Right ventricle myocardium superior (tissue), 1 donor: ENCODE results near the gene GNAO1. TPM values are rescaled to one million over a fixed set of nuclear protein-coding genes. Genes with fewer than 3 reads are reported as not detected.

Source experiments
- ATAC-seq: fragments of 200-7000 bp; cut with Tn5 transposase; one replicate; pipeline ENCODE4 v1.9.1; 2020; ENCODE audit warnings: mild to moderate bottlenecking; ENCODE audit not compliant: poor library complexity
- DNase-seq: peaks from one replicate; pipeline ENCODE4 v3.0.0-alpha.2; 2020
- intact Hi-C: fragments of 100-400 bp; cut with DNase I; formaldehyde crosslinking; loops from one replicate; pipeline ENCODE4 v1.11.2; 2022
- total RNA-seq: library from RNA; stranded (reverse); fragmentation: NEBNext Ultra II Directional; extraction: Animal tissue kit (Norgen Biotek cat#: 25700); gene quantifications from one replicate; pipeline ENCODE4 v1.2.1, GENCODE V29; 2021
- donor health status: DM: no; HTN: yes; CAD: no; lungs with severe emphysema.

GNAO1 gene
- total RNA-seq, 1 donor from 2014 or later, result 25.9 TPM

- intact Hi-C loops, result no loop called here
- ATAC-seq (peak; percentile 53), DNase-seq (no peak)
Measured at GRCh38 chr16:56273615-56274014, 82.3 kb downstream of the GNAO1 start.

- no peak for DNase-seq
- intact Hi-C loops, result no loop called here
- no peak for ATAC-seq
Measured at GRCh38 chr16:56274369-56274768, 83.1 kb downstream of the GNAO1 start.

GRCh38 chr16:56275076-56275475 is 83.8 kb downstream of the GNAO1 start:
- ATAC-seq (no peak), DNase-seq (no peak)
- intact Hi-C loops, result no loop called here

GRCh38 chr16:56275801-56276200 is 84.5 kb downstream of the GNAO1 start:
- DNase-seq, result no peak
- intact Hi-C loops, result no loop called here
- ATAC-seq, result no peak

- DNase-seq, result no peak
- intact Hi-C loops, result no loop called here
- no peak for ATAC-seq
Measured at GRCh38 chr16:56277075-56277474, 85.8 kb downstream of the GNAO1 start.

GRCh38 chr16:56278196-56278855 is 87.0 kb downstream of the GNAO1 start:
- no peak for DNase-seq
- no peak for ATAC-seq
- intact Hi-C loops, result no loop called here

- DNase-seq (no peak), ATAC-seq (no peak)
- intact Hi-C loops, result no loop called here
Measured at GRCh38 chr16:56279132-56279531, 87.8 kb downstream of the GNAO1 start.

- no peak for ATAC-seq
- intact Hi-C loops, result no loop called here
- DNase-seq, result no peak
Measured at GRCh38 chr16:56279914-56280313, 88.6 kb downstream of the GNAO1 start.

- no peak for ATAC-seq
- intact Hi-C loops, result no loop called here
- no peak for DNase-seq
Measured at GRCh38 chr16:56281249-56281805, 90.0 kb downstream of the GNAO1 start.

GRCh38 chr16:56282451-56282850 is 91.2 kb downstream of the GNAO1 start:
- DNase-seq (no peak), ATAC-seq (no peak)
- intact Hi-C loops, result no loop called here

GRCh38 chr16:56284521-56284920 is 93.2 kb downstream of the GNAO1 start:
- DNase-seq (no peak), ATAC-seq (no peak)
- intact Hi-C loops, result no loop called here

- intact Hi-C loops, result no loop called here
- no peak for DNase-seq
- ATAC-seq, result no peak
Measured at GRCh38 chr16:56286809-56287208, 95.5 kb downstream of the GNAO1 start.

- no peak for DNase-seq
- ATAC-seq, result no peak
- intact Hi-C loops, result no loop called here
Measured at GRCh38 chr16:56288019-56288418, 96.7 kb downstream of the GNAO1 start.

GRCh38 chr16:56289416-56289815 is 98.1 kb downstream of the GNAO1 start:
- DNase-seq, result no peak
- no peak for ATAC-seq
- intact Hi-C loops, result no loop called here

- ATAC-seq, result no peak
- DNase-seq, result no peak
- intact Hi-C loops, result no loop called here
Measured at GRCh38 chr16:56289862-56290261, 98.6 kb downstream of the GNAO1 start.

- ATAC-seq (no peak), DNase-seq (no peak)
- intact Hi-C loops, result no loop called here
Measured at GRCh38 chr16:56294014-56294413, 102.7 kb downstream of the GNAO1 start.

- DNase-seq, result no peak
- intact Hi-C loops, result no loop called here
- peak; percentile 68 for ATAC-seq
Measured at GRCh38 chr16:56294579-56294978, 103.3 kb downstream of the GNAO1 start.

GRCh38 chr16:56295059-56295665 is 103.9 kb downstream of the GNAO1 start:
- DNase-seq, result no peak
- peak; percentile 3 for ATAC-seq
- intact Hi-C loops, result no loop called here

- intact Hi-C loops, result no loop called here
- no peak for DNase-seq
- ATAC-seq, result peak; percentile 54
Measured at GRCh38 chr16:56295739-56296527, 104.6 kb downstream of the GNAO1 start.

GRCh38 chr16:56297684-56298083 is 106.4 kb downstream of the GNAO1 start:
- intact Hi-C loops, result no loop called here
- ATAC-seq, result no peak
- DNase-seq, result no peak
